ENCODE measurements around the gene LMF1.
"Not testable (repeated sequence)": the region's sequence is repeated elsewhere in the genome, so short reads cannot be mapped to it uniquely, and the experiment has no call there.

Gene LMF1

GRCh38 chr16:861446-861845, 109.3 kb downstream of the LMF1 start:
- no peak for ATAC-seq

- no peak for ATAC-seq
Measured at GRCh38 chr16:860891-861290, 109.9 kb downstream of the LMF1 start.

- not testable (repeated sequence) for ATAC-seq
Measured at GRCh38 chr16:858971-859370, 111.8 kb downstream of the LMF1 start.

- not testable (repeated sequence) for ATAC-seq
Measured at GRCh38 chr16:858441-858840, 112.3 kb downstream of the LMF1 start.

GRCh38 chr16:856811-857210, 114.0 kb downstream of the LMF1 start:
- ATAC-seq, result no peak

GRCh38 chr16:856101-856500, 114.7 kb downstream of the LMF1 start:
- ATAC-seq, result no peak

GRCh38 chr16:855471-855870, 115.3 kb downstream of the LMF1 start:
- no peak for ATAC-seq

GRCh38 chr16:854808-855410, 115.9 kb downstream of the LMF1 start:
- ATAC-seq, result no peak

- ATAC-seq, result no peak
Measured at GRCh38 chr16:853981-854807, 116.6 kb downstream of the LMF1 start.

GRCh38 chr16:853306-853705, 117.5 kb downstream of the LMF1 start:
- no peak for ATAC-seq

GRCh38 chr16:852451-853185, 118.2 kb downstream of the LMF1 start:
- no peak for ATAC-seq

GRCh38 chr16:851871-852270, 118.9 kb downstream of the LMF1 start:
- ATAC-seq, result no peak

- no peak for ATAC-seq
Measured at GRCh38 chr16:851209-851810, 119.5 kb downstream of the LMF1 start.

GRCh38 chr16:850668-851067, 120.1 kb downstream of the LMF1 start:
- no peak for ATAC-seq

- ATAC-seq, result no peak
Measured at GRCh38 chr16:848510-849253, 122.1 kb downstream of the LMF1 start.

GRCh38 chr16:847681-848445, 122.9 kb downstream of the LMF1 start:
- ATAC-seq, result no peak

GRCh38 chr16:847151-847550, 123.6 kb downstream of the LMF1 start:
- ATAC-seq, result no peak

GRCh38 chr16:845351-845745, 125.4 kb downstream of the LMF1 start:
- ATAC-seq, result no peak

- ATAC-seq, result no peak
Measured at GRCh38 chr16:844638-845350, 126.0 kb downstream of the LMF1 start.

- no peak for ATAC-seq
Measured at GRCh38 chr16:843771-844170, 127.0 kb downstream of the LMF1 start.

All from activated CD4-positive, CD25-positive, alpha-beta regulatory T cell treated with anti-CD3 and anti-CD28 coated beads, Interleukin-2, amount 50 U/mL, for 24 hours (primary cell).